ENCODE data around the gene GNAQ. TPM values are rescaled to one million over a fixed set of nuclear protein-coding genes. Genes with fewer than 3 reads are reported as not detected.

The GNAQ gene
- polyA plus RNA-seq, 1 donor (not counting 4 experiments of a cell fraction or from before 2014, with no cell fraction given): 64.3 TPM

- no peak overlapping the region for H3K4me3 ChIP-seq (ENCODE audit: control insufficient read depth in 2 of 3, extremely low read depth in 1 of 3, insufficient read depth in 2 of 3, low read depth in 1 of 3, low read length in 3 of 3)
- dilution Hi-C loops (cut with MboI; ENCODE audit: extremely low pct_ligation_motif_present, low sequenced_read_pairs): no loop called here
- no peaks in the 10 kb centered on the region for H3K27me3 ChIP-seq (ENCODE audit: control insufficient read depth, extremely low read depth, insufficient read depth, low read length)
- FAIRE-seq (no peak), DNase-seq (ENCODE audit: low read depth, low spot score) (no peak)
- no peak overlapping the region for H3K9ac ChIP-seq (ENCODE audit: control insufficient read depth, extremely low read depth, insufficient read depth, low read length)
- H3K36me3 ChIP-seq (ENCODE audit: control insufficient read depth in 2 of 2, extremely low read depth in 1 of 2, insufficient read depth in 2 of 2, low read length in 2 of 2): no peaks in the 10 kb centered on the region
- H3K4me2 ChIP-seq (ENCODE audit: control insufficient read depth, extremely low read depth, insufficient read depth, low read depth, low read length): no peak overlapping the region
- no peaks in the 10 kb centered on the region for H3K4me1 ChIP-seq (ENCODE audit: control insufficient read depth, extremely low read depth, insufficient read depth, low read length)
- H3K9me1 ChIP-seq (ENCODE audit: control insufficient read depth, extremely low read depth, insufficient read depth, low read length): peaks cover 4% of the 10 kb centered on the region
- no peak overlapping the region for H2AFZ ChIP-seq (ENCODE audit: control insufficient read depth, low read length)
- TF ChIP-seq, protein P1, sequence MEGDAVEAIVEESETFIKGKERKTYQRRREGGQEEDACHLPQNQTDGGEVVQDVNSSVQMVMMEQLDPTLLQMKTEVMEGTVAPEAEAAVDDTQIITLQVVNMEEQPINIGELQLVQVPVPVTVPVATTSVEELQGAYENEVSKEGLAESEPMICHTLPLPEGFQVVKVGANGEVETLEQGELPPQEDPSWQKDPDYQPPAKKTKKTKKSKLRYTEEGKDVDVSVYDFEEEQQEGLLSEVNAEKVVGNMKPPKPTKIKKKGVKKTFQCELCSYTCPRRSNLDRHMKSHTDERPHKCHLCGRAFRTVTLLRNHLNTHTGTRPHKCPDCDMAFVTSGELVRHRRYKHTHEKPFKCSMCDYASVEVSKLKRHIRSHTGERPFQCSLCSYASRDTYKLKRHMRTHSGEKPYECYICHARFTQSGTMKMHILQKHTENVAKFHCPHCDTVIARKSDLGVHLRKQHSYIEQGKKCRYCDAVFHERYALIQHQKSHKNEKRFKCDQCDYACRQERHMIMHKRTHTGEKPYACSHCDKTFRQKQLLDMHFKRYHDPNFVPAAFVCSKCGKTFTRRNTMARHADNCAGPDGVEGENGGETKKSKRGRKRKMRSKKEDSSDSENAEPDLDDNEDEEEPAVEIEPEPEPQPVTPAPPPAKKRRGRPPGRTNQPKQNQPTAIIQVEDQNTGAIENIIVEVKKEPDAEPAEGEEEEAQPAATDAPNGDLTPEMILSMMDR (optimal IDR thresholded peaks at IDR 0.05 in 1 of 3, IDR thresholded peaks at IDR 0.05 in 1 of 3, conservative IDR thresholded peaks at IDR 0.05 in 1 of 3; ENCODE audit: extremely low read depth in 1 of 3, insufficient read depth in 2 of 3, low read length in 3 of 3): no peak
- no peak for TF ChIP-seq EZH2 (IDR thresholded peaks at IDR 0.05; ENCODE audit: low read length)
- H3K79me2 ChIP-seq (ENCODE audit: control insufficient read depth, insufficient read depth, low read length): no peaks in the 10 kb centered on the region
- H3K27ac ChIP-seq (ENCODE audit: control insufficient read depth, insufficient read depth, low read length): no peak overlapping the region
- no peaks in the 10 kb centered on the region for H4K20me1 ChIP-seq (ENCODE audit: control insufficient read depth, extremely low read depth, insufficient read depth, low read length)
- no peaks in the 10 kb centered on the region for H3K9me3 ChIP-seq (ENCODE audit: control insufficient read depth, low read depth, low read length)
These were observed 258.2 kb downstream of the GNAQ start for GRCh38 chr9:77773381-77773780.

GRCh38 chr9:77772646-77773045 lies 259.0 kb downstream of the GNAQ start:
- Histone ChIP-seq H3K4me2 (ENCODE audit: control insufficient read depth, extremely low read depth, insufficient read depth, low read depth, low read length) (no peak overlapping the region), H3K36me3 (ENCODE audit: control insufficient read depth in 2 of 2, extremely low read depth in 1 of 2, insufficient read depth in 2 of 2, low read length in 2 of 2) (no peaks in the 10 kb centered on the region), H3K79me2 (ENCODE audit: control insufficient read depth, insufficient read depth, low read length) (no peaks in the 10 kb centered on the region), H3K9me3 (ENCODE audit: control insufficient read depth, low read depth, low read length) (no peaks in the 10 kb centered on the region), H3K9ac (ENCODE audit: control insufficient read depth, extremely low read depth, insufficient read depth, low read length) (no peak overlapping the region), H2AFZ (ENCODE audit: control insufficient read depth, low read length) (no peak overlapping the region), H3K27ac (ENCODE audit: control insufficient read depth, insufficient read depth, low read length) (no peak overlapping the region), H3K4me1 (ENCODE audit: control insufficient read depth, extremely low read depth, insufficient read depth, low read length) (no peaks in the 10 kb centered on the region), H3K9me1 (ENCODE audit: control insufficient read depth, extremely low read depth, insufficient read depth, low read length) (peaks cover 4% of the 10 kb centered on the region), H4K20me1 (ENCODE audit: control insufficient read depth, extremely low read depth, insufficient read depth, low read length) (no peaks in the 10 kb centered on the region), H3K27me3 (ENCODE audit: control insufficient read depth, extremely low read depth, insufficient read depth, low read length) (no peaks in the 10 kb centered on the region), H3K4me3 (ENCODE audit: control insufficient read depth in 2 of 3, extremely low read depth in 1 of 3, insufficient read depth in 2 of 3, low read depth in 1 of 3, low read length in 3 of 3) (no peak overlapping the region)
- no peak for DNase-seq (ENCODE audit: low read depth, low spot score)
- FAIRE-seq: no peak
- TF ChIP-seq, protein P1 (optimal IDR thresholded peaks at IDR 0.05 in 1 of 3, IDR thresholded peaks at IDR 0.05 in 1 of 3, conservative IDR thresholded peaks at IDR 0.05 in 1 of 3; ENCODE audit: extremely low read depth in 1 of 3, insufficient read depth in 2 of 3, low read length in 3 of 3): no peak
- TF ChIP-seq EZH2 (IDR thresholded peaks at IDR 0.05; ENCODE audit: low read length): no peak
- dilution Hi-C loops (cut with MboI; ENCODE audit: extremely low pct_ligation_motif_present, low sequenced_read_pairs): no loop called here

Measured in keratinocyte (primary cell).